OCI-LY3 (cell line): Measurements from ENCODE around the gene ACTL9.

ENCODE experiments used
- EZH2phosphoT487 ChIP-seq: fragments of 200-600 bp; shearing (Covaris generic); IDR thresholded peaks from 2 replicates; pipeline ENCODE4 v1.6.1; 2018; ENCODE audit warnings: antibody characterized with exemption, mixed run types, low read depth
- TF ChIP-seq, protein P1 (sequence below): fragments of 200-600, 300-600 bp; sonication (generic); IDR thresholded peaks from 2 replicates; pipeline ENCODE4 v1.5.1; 2014; ENCODE audit warnings: antibody characterized with exemption, low read length, low read depth

DNA sequence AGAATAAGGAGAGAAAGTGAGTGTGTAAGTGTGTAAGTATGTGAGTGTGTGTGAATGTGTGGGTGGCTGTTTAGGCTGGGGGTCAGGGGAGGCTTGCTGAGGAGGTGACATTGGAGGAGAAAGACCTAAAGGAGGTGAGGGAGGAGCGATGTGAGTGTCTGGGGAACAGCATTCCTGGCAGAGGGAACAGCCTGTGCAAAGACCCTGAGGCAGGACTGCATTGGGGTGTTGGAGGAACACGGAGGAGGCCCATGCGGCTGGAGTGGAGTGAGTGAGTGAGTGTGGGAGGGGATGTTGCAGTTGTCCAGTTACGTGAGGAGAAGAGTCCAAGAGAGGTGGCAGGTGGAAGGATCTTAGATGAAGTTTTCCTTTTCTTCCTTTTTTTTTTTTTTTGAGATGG is 36.3 kb downstream of the ACTL9 start:
- TF ChIP-seq, protein P1, sequence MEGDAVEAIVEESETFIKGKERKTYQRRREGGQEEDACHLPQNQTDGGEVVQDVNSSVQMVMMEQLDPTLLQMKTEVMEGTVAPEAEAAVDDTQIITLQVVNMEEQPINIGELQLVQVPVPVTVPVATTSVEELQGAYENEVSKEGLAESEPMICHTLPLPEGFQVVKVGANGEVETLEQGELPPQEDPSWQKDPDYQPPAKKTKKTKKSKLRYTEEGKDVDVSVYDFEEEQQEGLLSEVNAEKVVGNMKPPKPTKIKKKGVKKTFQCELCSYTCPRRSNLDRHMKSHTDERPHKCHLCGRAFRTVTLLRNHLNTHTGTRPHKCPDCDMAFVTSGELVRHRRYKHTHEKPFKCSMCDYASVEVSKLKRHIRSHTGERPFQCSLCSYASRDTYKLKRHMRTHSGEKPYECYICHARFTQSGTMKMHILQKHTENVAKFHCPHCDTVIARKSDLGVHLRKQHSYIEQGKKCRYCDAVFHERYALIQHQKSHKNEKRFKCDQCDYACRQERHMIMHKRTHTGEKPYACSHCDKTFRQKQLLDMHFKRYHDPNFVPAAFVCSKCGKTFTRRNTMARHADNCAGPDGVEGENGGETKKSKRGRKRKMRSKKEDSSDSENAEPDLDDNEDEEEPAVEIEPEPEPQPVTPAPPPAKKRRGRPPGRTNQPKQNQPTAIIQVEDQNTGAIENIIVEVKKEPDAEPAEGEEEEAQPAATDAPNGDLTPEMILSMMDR: no peak
- TF ChIP-seq EZH2phosphoT487: no peak
